Measurements from ENCODE around the gene NAA40.

Gene NAA40

DNA sequence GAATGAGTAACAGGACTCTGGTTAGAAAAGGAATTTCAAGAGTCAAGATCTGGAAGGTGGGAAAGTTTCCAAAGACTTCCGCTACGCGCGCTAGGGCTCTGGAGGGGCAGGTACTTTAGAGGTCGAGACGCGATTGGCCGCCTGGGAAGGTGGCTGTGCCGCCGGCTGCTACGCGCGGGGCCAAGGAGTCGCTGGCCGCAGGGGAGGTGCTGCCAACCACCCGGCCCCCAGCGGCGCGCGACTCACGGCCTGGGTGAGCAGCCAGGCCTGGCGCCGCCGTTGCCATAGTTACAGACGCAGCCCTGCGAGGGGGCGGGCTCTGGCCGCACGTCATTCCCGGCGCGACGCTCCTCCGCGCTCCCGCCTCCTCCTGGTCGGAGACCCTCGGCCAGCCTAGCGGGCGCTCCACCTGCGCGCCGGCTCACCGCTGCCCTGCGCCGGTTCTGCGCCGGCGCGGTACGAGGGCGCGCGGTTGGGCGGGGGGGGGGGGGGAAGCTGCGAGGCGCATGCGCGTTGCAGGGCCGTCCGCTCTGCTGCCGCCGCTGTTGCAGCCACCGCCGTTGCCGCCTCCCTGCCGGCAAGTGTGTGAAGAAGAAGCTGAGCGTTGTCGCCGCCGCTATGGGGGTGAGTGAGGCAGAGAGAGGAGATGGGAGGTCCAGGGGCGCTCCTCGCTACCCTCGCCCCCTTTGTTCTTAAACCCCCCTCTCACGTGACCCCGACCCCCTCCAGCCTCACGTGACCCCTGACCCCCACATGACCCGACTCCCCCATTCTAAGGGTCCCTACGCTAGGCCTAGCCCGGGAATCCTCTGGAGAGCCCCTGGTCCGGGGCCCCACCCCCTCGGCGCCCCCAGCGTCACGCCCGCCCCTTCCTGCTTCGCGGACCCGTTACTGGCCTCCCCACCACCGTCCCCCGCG, at the start of gene NAA40:
NAA40 (plus strand) TSS at position 524 of the 918 bp plus-strand sequence; CDS start at position 619, 95 bp downstream.
- DNase-seq (ENCODE audit: low spot score), result peak; percentile 82

DNA sequence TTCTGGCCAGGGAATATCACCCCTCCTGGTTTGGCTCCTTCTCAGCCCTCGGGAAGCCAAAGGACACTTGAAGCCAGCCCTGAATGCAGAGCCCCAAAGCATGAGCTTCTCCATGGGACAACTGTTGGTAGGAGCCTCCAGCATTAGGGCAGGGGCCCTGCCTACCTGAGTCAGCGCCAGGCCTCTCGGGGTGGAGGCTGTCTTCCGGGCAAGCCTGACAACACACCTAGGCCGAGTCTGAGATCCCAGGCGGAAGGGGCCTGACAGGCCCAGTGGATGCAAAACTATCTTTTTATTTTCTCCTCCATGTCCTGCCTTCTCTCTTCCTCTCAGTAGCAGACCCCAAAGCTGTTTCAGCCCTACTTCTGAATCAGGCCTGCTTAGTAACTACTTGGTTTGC, 49.5 kb upstream of the NAA40 start:
- no peak for DNase-seq (ENCODE audit: low spot score)

DNA sequence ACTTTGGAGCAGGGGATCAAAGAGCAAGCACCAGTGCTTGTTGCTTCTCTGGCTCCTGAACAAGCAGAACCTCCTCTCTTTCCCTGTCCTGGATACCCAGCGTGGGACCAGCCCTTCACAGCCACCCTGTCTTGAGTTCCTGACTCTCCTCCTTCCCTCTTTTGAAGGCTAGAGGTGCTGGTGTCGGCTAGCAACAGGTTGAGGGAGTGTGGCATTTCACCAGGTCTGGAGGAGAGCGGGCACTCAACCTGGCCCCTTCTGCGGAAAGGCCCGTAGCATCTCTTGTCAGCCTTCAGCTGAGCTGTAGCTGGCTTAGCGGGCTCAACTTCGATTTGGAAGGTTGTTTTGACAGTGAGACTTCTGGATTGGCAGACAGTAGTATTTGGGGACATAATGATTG, 48.4 kb upstream of the NAA40 start:
- no peak for DNase-seq (ENCODE audit: low spot score)

DNA sequence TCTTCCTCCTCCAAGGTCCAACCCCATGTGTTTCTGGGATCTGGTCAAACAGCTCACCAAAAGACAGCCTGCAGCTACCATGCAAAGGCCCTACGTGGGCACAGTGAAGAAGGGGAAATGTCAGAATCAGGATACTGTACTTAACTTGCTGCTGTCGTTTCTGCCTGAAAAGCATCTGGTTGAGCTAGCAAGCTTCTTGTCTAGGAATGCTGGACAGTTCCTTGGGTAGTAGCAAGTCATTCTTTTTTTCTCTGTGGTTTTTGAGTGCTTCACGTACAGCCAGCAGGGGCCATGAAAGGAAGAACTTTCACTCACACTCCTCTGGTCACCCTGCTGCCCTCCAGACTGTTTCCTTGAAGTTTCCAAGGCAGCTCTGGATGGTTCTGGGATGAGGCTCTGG, 46.6 kb upstream of the NAA40 start:
- DNase-seq (ENCODE audit: low spot score), result no peak

DNA sequence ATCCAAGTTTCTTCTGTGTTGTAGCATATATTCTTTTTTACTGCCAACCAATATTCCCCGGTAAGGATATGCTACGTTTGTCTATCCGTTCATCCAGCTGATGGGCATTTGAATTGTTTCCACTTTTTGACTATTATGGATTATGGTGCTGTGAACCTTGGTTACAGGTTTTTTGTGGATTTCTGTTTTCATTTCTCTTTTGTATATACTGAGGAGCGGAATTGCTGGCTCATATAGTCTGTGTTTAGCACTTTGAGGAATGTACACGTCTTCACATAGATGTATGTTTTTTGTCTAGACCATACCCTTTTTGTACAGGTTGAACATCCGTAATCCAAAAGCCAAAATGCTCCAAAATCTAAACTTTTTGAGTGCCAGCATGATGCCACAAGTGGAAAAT, 45.4 kb upstream of the NAA40 start:
- DNase-seq (ENCODE audit: low spot score), result no peak

DNA sequence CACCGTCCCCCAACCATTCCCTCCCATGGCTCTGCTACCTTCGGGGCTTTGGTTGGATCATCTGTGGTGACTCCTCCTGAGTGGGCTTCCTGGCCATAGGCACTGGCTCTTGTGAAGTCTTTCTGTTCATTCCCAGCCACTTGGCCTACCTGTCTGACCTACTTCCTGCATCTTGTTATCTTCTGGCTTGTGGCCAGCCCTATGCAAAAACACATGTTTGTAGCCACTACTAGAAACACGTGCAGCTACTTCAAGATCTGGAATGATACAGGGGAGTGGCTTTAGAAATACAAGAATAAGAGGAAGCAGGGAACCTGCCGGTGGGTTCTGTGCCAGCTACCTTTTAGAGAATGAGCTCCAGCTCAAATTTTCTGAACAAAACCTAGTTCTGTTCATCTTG, 42.7 kb upstream of the NAA40 start:
- DNase-seq (ENCODE audit: low spot score), result no peak

DNA sequence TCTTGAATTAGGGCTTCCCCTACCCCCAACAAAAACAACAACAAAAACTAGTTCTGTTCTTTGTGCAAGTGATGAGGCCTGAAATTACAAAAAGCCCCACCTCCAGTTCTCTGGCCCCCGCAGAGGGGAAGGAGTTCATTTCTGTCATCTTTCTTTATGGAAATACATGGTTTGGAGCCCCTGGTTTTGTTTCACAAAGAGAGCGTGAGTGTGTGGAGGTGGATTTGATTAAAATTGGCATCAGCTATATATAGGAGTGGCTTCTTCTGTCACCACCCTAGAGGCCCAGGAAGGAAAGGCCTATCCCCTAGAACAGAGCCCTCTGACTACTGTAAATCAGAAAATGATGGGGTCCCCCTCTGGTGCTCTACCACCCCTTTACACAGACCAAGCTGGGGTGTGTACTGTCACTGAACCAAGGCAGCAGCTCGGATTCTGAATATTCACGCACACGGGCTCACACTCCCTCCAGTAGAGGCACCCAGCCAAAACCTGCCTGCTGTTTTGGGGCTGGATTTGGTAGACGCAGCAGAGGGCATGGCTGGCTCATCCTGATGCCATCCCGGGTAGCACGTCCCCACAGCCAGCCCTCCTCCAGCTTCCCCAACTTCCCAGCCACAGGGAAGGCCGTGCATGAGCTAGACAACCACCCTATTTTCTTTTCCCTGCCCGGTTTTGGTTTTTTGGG, 41.2 kb upstream of the NAA40 start:
- DNase-seq (ENCODE audit: low spot score), result no peak

DNA sequence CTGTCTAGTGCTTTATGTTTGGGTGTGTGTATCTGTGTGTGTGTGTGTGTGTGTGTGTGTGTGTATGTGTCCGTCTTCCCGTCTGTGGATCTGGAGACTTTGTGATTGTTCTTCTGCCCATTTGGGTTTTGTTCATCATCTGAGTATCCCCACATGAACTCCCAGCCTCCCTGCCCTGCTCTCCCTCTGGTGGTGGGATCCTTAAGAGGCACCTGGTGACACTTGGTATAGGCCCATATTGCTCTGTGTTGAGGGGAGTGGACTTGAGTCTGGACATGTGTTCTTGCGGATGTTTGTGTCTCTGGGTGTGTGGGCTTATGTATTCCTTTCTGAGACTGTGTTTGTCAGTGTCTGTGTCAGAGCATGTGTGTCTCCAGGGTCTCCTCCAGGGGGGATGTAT, 37.1 kb upstream of the NAA40 start:
- DNase-seq (ENCODE audit: low spot score), result no peak

DNA sequence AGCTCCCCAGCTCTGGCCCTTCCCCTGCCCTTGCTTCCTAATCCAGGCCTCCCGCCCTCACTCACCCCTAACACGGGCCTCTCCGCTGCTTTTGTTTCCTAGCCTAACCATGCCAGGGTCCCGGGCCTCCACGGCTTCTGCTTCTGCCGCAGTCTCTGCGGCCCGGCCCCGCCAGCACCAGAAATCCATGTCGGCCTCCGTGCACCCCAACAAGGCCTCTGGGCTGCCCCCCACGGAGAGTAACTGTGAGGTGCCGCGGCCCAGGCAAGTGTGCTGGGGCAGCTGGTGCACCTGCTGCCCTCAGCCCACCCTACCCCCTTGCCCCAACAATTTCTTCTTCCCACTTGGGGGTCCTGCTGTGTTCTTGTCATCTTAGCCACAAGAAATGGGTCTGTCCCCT, 34.9 kb upstream of the NAA40 start:
- DNase-seq (ENCODE audit: low spot score), result no peak

DNA sequence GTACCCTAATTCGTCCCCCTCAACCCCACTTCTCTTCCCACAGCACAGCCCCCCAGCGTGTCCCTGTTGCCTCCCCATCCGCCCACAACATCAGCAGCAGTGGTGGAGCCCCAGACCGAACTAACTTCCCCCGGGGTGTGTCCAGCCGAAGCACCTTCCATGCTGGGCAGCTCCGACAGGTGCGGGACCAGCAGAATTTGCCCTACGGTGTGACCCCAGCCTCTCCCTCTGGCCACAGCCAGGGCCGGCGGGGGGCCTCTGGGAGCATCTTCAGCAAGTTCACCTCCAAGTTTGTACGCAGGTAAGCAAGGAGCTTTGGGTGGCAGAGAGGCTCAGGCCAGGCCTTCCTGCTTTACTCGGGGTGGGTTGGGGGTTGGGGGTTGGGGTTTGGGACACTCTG, 34.1 kb upstream of the NAA40 start:
- no peak for DNase-seq (ENCODE audit: low spot score)

DNA sequence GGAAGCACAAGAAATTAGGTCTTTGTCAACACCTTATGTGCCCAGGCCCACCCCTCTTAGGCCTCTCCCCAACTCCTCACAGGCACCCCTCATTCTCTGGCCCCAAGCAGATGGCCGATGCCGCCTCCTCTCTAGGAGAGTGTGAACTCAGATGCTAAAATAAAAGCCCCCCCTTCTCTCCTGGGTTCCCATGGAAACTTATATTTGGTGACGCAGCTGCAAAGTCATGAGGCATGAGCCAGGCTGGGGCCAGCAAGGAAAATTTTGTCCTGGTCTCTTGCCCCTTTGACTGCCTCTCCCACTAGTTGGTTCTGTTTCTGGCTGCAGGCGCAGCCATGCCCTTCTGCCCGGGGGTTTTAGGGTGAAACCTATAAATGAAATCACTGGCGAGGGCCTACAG, 33.6 kb upstream of the NAA40 start:
- DNase-seq (ENCODE audit: low spot score), result no peak

DNA sequence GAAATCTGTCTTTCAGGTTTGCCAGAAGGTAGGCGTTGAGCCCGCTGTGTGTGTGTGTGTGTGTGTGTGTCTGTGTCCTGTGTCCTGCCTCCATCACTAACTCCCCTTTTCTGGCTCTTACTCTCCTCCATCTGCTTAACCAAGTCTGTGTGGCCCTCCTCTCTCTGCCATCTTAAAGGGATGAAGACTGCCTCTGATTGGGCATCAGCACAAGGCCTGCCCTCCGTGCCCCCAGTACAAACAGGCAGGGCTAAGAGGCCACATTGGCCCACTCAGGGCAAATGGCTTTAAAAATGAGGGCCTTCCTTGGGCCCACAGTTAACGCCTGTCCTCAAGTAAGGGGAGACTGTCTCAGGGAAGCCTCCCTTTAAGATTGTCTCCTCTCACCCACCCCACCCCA, 32.7 kb upstream of the NAA40 start:
- DNase-seq (ENCODE audit: low spot score), result no peak

DNA sequence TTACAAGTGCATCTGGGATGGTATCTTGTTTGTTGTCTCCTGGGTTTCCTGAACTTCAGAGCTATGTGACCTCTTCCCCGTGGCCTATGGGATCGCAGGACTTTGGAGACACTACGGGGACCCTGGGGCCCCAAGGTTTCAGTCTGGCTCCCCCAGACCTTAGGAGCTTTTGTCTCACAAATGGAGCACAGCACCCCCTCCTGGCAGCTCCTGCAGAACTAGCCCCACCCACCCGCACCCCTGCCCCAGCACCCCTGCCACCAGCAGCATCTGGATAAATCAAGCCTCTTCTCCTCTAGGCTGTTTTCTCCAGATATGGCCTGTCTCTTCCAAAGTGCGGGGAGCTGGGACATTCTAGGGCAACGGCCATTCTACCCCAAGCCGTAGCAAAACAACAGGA, 32.2 kb upstream of the NAA40 start:
- peak; percentile 54 for DNase-seq (ENCODE audit: low spot score)

DNA sequence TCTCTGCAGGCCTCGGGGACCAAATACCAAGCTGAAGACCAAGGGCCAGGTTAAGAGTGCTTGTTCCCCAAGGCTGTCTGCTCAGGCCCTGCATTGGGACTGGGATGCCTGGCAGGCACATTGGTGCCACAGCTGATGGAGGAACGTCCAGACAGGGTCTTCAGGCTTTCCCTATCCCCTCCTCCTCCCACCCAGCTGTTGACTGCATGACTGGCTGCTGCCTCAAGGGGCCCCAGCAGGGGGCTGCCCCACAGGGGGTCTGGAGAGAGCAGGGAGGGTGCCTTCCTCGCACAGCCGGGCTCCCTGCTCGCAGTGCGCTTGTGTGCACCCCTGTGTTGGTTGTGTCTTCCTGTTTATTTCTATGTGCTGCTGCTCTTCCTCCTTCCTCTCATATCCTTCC, 31.7 kb upstream of the NAA40 start:
- no peak for DNase-seq (ENCODE audit: low spot score)

DNA sequence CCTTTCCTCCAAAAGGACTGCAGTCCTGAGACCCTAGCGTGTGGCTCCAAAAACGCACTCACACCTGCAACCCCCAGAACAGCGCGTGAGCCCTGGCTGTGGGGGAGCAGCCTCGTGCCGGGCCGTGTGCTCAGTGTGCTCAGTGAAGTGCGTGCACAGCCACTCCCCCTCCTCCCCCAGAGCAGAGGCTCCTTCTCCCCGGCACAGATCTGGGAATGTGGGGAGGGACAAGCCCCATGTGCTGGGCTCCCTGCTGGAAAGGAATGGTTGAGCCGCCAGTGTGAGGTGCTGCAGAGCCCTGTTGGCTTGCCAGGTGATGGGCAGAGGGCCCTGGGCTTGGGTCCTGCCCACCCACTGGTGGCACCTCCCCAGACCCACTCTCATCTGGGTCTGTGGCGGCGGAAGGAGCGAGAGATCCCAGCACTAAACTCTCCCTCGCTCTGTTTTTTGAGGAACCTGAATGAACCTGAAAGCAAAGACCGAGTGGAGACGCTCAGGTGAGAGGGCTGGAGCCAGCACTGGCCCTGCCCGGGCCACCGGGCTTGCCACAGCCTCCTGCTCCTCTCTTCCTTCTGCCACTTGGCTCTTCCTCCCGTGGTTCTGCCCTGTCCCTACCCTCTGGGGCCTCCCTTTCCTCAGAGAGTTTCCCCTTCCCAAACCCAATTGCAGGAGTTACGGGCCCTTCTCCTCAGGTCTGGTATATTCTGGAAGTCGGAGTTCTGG, 30.8 kb upstream of the NAA40 start:
- DNase-seq (ENCODE audit: low spot score), result no peak

DNA sequence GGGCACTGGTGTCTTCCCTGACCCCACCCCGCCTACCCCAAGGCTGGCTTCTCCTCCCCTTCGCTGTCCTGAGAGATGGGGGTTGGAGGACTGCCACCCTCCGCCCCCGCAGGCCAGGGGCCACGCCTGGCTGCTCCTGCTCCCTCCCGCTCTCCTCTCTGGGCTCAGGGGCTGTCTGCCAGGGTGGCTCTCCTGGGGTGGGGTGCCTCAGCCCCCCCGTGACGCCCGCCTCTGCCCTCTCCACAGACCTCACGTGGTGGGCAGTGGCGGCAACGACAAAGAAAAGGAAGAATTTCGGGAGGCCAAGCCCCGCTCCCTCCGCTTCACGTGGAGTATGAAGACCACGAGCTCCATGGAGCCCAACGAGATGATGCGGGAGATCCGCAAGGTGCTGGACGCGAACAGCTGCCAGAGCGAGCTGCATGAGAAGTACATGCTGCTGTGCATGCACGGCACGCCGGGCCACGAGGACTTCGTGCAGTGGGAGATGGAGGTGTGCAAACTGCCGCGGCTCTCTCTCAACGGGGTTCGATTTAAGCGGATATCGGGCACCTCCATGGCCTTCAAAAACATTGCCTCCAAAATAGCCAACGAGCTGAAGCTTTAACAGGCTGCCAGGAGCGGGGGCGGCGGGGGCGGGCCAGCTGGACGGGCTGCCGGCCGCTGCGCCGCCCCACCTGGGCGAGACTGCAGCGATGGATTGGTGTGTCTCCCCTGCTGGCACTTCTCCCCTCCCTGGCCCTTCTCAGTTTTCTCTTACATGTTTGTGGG, 30.0 kb upstream of the NAA40 start:
- no peak for DNase-seq (ENCODE audit: low spot score)

DNA sequence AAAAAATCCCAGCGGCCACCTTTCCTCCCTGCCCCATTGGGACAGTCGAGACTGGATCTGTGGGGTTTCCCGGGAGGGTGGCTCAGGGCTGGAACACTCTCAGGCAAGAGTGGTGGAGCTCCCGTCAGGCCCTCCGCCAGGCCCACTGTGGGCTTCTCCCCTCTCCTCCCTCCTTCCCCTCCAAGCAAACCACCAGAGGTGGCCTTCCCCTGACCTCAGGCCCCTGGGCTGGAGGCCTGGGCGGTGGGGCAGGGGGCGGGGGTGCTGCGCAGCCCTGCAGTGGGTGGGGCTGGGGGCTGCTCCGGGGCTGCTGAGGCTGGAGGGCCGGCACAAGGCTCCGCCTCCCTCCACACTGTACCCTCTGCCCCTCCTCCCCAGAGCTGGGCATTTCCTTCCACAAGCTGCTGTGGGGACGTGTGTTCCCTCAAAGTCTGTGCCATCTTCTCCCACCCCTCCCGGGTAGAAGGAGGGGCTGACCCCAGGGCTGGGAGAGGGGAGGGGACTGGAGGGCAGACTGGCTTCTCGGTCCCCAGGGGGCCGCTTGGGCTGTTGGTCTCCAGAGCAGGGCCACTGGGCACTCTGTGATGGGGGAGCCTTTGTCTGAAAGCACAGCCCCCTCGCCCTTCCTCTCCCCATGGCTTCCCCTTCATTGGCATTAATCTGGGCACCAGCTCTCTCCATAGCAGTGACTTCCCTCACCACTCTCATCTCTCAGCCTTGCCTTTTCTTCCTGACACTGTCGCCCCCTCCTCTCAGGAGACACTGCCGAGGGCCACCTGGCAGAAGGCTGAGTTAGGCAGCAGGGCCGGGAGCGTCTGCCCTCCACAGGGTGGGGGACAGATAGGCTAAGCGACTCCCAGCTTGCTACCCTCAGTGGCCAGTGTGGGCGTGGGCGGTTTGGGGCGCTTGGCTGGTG, 29.0 kb upstream of the NAA40 start:
- no peak for DNase-seq (ENCODE audit: low spot score)

DNA sequence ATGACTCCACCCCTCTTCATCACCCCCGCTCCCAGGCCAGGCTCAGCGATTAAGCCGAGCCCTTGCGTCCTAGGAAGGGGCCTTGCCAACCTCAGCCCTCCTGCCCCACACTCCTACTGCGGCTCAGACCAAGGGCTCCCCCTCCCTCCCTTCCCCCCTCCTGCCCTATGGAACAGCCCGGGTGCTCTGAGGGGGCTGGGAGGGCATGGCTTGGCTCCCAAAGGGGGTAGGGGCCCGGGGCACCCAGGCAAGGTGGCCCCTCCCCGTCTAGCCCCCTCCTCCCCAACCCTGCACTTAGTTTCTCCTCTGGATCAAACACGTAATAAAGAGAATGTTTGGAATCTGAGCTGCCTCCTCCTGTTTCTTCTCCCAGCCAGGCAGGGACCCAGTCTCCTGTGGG, 28.1 kb upstream of the NAA40 start:
- DNase-seq (ENCODE audit: low spot score), result no peak

DNA sequence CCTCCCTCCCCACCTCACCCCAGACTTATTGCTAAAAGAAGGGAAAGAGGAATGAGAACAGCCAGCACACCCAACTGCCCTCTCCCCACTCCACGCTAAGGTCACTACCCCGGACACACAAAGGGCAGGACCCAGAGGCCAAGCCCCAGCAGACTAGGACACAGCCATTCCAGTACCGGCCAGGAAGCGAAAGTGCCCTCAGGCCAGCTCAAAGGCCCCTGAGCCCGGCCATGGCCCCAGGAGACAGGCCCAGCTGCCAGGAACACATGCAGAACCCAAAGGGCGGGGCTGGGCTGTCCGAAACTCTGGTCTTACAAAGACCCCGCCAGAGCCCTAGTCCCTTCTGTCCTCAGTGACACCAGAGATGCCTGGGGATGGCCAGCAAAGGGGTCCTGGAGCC, 27.4 kb upstream of the NAA40 start:
- DNase-seq (ENCODE audit: low spot score), result no peak

DNA sequence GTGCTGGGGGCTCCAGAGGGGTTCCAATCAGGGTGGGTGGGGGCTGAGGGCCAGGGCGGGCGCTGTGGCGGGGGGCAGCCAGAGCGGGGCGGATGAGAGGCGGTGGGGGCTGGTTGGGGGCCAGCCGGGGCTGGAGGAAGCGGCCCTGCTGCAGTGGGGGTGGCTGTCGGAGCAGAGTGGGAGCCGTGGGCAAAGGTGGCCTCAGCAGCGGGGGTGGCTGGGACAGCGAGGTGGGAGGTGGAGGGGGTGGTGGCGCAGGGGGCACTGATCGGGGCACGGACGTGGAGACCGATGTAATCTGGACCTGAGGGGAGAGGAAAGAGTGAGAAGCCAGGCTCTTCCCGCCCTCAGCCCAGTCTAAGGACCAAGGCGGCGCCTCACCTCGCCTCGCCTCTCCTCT, 26.9 kb upstream of the NAA40 start:
- DNase-seq (ENCODE audit: low spot score), result no peak

DNA sequence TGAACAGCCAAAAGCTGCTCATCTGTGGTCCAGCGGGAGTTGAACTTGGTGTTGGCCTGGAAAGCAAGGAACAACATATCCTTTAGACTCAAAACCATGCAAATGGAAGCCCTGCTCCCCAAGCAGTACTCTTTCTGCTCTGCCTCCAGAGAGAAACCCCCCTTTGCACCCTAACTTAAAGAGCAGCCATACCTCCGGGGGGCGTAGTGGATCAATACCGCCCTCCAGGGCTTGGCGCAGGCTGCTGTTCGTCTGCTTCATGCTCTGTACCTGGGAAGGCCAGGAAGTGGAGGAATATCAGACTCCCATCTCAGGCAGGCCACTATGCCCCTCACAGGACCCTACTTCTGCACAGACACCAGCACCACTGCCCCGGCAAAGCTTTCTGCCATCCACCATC, 26.1 kb upstream of the NAA40 start:
- DNase-seq (ENCODE audit: low spot score), result no peak
